Transverse colon (tissue), 4 donors: ENCODE data around the gene PKIG. TPM values are rescaled to one million over a fixed set of nuclear protein-coding genes. Genes with fewer than 3 reads are reported as not detected.
A peak's percentile ranks its signal among the peaks of the same experiment; 100 is the strongest.

Experiments
- DNase-seq: peaks from one replicate; pipeline ENCODE4 v3.0.0-alpha.2; 2019
- H3K27ac ChIP-seq, 4 donors: fragments of 200-600 bp; sonication (generic); 2 replicates each; pipeline ENCODE4 v1.5.1; 2016 to 2018; ENCODE audit warnings: inconsistent platforms in 4 of 4
- H3K27me3 ChIP-seq: fragments of 200-600 bp; sonication (generic); 2 replicates; pipeline ENCODE4 v1.5.1; 2017; ENCODE audit warnings: inconsistent platforms
- H3K36me3 ChIP-seq, 4 donors: fragments of 200-600 bp; sonication (generic); 2 replicates each; pipeline ENCODE4 v1.5.1; 2017 to 2019; ENCODE audit warnings: inconsistent platforms in 4 of 4
- H3K4me1 ChIP-seq, 4 donors: fragments of 200-600 bp; sonication (generic); 2 replicates each; pipeline ENCODE4 v1.5.1; 2017 to 2020; ENCODE audit warnings: inconsistent platforms in 4 of 4
- H3K4me3 ChIP-seq, 4 donors: fragments of 200-600 bp; sonication (generic); 1 replicate in 1 of 4; 2 replicates in 3 of 4; pipeline versions ENCODE4 v1.5.1 to v1.6.1; 2017 to 2019; ENCODE audit warnings: inconsistent platforms in 4 of 4
- H3K9me3 ChIP-seq, 2 donors: fragments of 200-600 bp; sonication (generic); 2 replicates each; pipeline ENCODE4 v1.5.1; 2017 to 2019; ENCODE audit warnings: inconsistent platforms in 2 of 2
- EP300 ChIP-seq: sonication (generic); formaldehyde crosslinking; IDR thresholded peaks from one replicate; pipeline ENCODE4 v1.6.1; 2017; ENCODE audit warnings: antibody characterized with exemption, low read depth
- POLR2A ChIP-seq: fragments of 450-650 bp; IDR thresholded peaks from one replicate; pipeline ENCODE4 v1.6.1; 2016; ENCODE audit warnings: antibody characterized with exemption, mild to moderate bottlenecking, moderate library complexity
- POLR2AphosphoS5 ChIP-seq, 3 donors: sonication (generic); formaldehyde crosslinking; IDR thresholded peaks; one replicate each; pipeline ENCODE4 v1.6.1; 2016; ENCODE audit warnings: antibody characterized with exemption in 3 of 3
- WGBS, 2 donors: methylation state at CpG; one replicate each; pipeline ENCODE4 v1.1.5; 2018; ENCODE audit warnings: low coverage in 1 of 2; 5-methylcytosine and 5-hydroxymethylcytosine counted together
- in situ Hi-C, 4 donors: fragments of 200-750 bp; cut with MboI; loops; one replicate each; pipeline versions ENCODE4 v1.15.0 to v1.15.1; 2017; ENCODE audit warnings: low sequenced_read_pairs in 3 of 4, low pct_ligation_motif_present in 1 of 4, low pct_unique_long_range_greater_than_20kb in 1 of 4
- intact Hi-C: fragments of 100-400 bp; cut with DNase I; formaldehyde crosslinking; loops from one replicate; pipeline ENCODE4 v1.15.1; 2023; ENCODE audit warnings: low total_unique reads
- total RNA-seq, 4 donors: library from RNA; depleted of rRNA; stranded (reverse); fragments of >200 nt; gene quantifications; one replicate each; pipeline ENCODE4 v1.1.0, GENCODE V29; 2016
- TF ChIP-seq, protein P1 (sequence below), 5 experiments: fragments of 200-600 bp in 3 of 5; fragments of 450-650 bp in 2 of 5; sonication (generic) in 3 of 5; IDR thresholded peaks; 1 replicate in 2 of 5; 2 replicates in 3 of 5; pipeline ENCODE4 v1.5.1; 2016 to 2017; ENCODE audit warnings: antibody characterized with exemption in 5 of 5, inconsistent platforms in 3 of 5, mild to moderate bottlenecking in 2 of 5, moderate library complexity in 1 of 5

PKIG gene
- total RNA-seq, 4 donors from 2014 or later = 40.8 to 106 (median 80.4) TPM

DNA sequence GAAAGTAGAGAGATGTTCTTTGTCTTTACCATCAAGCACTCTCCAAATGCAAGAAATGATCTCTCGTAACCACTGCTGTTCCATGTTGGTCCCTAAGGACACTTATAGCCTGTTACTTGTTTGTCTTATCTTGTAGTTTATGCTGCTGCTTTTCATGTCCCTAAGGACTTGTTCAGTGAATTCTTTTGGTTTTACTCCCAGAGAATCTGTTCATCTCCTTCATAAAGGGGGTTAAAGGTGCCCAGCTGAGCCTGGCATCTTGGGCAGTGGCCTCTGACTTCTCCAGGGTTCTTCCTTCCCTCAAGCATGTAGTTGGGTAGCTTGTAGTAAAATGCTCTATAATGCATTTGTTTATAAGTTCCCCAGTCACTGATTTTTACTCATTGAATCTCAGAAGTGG lies 864 bp upstream of the PKIG start:
- Histone ChIP-seq H3K4me3 (no peak overlapping the region), H3K9me3 (no peaks in the 10 kb centered on the region), H3K27ac (peak overlapping the region; percentile 80 to 87 (median 86)), H3K36me3 (no peaks in the 10 kb centered on the region), H3K27me3 (no peaks in the 10 kb centered on the region), H3K4me1 (peaks cover 9 to 57% (median 32%) of the 10 kb centered on the region in 4 donors)
- intact Hi-C loops (no loop called here), in situ Hi-C loops (no loop called here)
- TF ChIP-seq POLR2A (no peak), EP300 (no peak), POLR2AphosphoS5 (IDR thresholded peaks at IDR 0.05) (no peak)
- TF ChIP-seq, protein P1, sequence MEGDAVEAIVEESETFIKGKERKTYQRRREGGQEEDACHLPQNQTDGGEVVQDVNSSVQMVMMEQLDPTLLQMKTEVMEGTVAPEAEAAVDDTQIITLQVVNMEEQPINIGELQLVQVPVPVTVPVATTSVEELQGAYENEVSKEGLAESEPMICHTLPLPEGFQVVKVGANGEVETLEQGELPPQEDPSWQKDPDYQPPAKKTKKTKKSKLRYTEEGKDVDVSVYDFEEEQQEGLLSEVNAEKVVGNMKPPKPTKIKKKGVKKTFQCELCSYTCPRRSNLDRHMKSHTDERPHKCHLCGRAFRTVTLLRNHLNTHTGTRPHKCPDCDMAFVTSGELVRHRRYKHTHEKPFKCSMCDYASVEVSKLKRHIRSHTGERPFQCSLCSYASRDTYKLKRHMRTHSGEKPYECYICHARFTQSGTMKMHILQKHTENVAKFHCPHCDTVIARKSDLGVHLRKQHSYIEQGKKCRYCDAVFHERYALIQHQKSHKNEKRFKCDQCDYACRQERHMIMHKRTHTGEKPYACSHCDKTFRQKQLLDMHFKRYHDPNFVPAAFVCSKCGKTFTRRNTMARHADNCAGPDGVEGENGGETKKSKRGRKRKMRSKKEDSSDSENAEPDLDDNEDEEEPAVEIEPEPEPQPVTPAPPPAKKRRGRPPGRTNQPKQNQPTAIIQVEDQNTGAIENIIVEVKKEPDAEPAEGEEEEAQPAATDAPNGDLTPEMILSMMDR (IDR thresholded peaks at IDR 0.05) = no peak
- WGBS, 2 donors = 80 to 81% methylated on average over 1 of the region's 1 CpG
- no peak for DNase-seq

DNA sequence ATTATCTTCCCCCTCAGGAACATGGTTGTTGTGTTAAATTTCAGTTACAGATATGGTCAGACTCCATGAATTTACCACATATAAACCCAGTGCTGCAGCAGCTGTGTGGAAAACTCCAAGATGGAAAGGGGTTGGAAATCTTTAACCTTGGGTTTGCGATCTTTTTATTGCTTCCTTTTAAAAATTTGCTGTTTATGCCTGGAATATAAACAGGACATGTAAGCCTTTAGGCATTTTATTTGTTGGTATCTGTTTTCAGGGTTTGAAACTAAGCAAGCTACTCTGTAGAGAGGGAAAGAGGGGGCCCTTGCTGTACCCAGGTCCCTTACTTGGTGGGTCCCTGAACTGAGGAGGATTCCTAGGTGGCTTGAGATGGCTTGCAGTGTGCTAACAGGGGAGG lies 778 bp downstream of the PKIG start:
- intact Hi-C loops = no loop called here
- in situ Hi-C loops = no loop called here
- TF ChIP-seq POLR2AphosphoS5 (IDR thresholded peaks at IDR 0.05) (peak in 1 of 3 donors; percentile 36), EP300 (no peak), POLR2A (peak; percentile 6)
- Histone ChIP-seq H3K36me3 (no peaks in the 10 kb centered on the region), H3K9me3 (no peaks in the 10 kb centered on the region), H3K4me1 (peaks cover 14 to 61% (median 40%) of the 10 kb centered on the region in 4 donors), H3K27ac (peak overlapping the region; percentile 80 to 87 (median 86)), H3K4me3 (peak overlapping the region in 3 of 4 donors; percentile 13 to 45 (median 20)), H3K27me3 (no peaks in the 10 kb centered on the region)
- no peak for DNase-seq
- whole genome bisulfite sequencing, 2 donors = 14 to 16% methylated on average over 1 of the region's 1 CpG

DNA sequence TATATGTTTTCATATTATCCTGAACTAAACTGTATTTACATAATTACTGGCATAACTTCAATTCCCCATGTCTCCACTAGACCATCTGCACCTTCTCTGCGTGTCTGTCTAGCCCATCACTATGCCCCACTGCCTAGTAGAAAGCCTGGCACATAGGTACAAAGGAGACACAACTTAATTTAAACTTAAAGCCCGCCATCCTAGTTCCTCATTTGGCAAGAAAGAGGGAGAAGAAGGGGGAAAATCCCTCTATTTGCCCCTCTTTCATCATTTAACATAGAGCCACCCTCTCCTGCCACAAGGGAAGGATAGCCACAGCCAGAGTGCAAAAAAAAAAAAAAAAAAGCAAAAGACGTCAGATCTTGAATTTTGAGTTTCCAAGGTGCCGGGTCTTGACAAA lies 1.8 kb downstream of the PKIG start:
- Histone ChIP-seq H3K27me3 (no peaks in the 10 kb centered on the region), H3K4me3 (peak overlapping the region in 2 of 4 donors; percentile 13 to 45), H3K36me3 (no peaks in the 10 kb centered on the region), H3K27ac (peak overlapping the region; percentile 80 to 87 (median 86)), H3K4me1 (peaks cover 14 to 64% (median 40%) of the 10 kb centered on the region in 4 donors), H3K9me3 (no peaks in the 10 kb centered on the region)
- intact Hi-C loops = no loop called here
- 77 to 81% methylated on average over 4 of the region's 4 CpGs for WGBS, 2 donors
- TF ChIP-seq, protein P1 (IDR thresholded peaks at IDR 0.05) = no peak
- TF ChIP-seq POLR2AphosphoS5 (IDR thresholded peaks at IDR 0.05) (no peak), EP300 (no peak), POLR2A (no peak)
- no peak for DNase-seq
- in situ Hi-C loops = no loop called here

DNA sequence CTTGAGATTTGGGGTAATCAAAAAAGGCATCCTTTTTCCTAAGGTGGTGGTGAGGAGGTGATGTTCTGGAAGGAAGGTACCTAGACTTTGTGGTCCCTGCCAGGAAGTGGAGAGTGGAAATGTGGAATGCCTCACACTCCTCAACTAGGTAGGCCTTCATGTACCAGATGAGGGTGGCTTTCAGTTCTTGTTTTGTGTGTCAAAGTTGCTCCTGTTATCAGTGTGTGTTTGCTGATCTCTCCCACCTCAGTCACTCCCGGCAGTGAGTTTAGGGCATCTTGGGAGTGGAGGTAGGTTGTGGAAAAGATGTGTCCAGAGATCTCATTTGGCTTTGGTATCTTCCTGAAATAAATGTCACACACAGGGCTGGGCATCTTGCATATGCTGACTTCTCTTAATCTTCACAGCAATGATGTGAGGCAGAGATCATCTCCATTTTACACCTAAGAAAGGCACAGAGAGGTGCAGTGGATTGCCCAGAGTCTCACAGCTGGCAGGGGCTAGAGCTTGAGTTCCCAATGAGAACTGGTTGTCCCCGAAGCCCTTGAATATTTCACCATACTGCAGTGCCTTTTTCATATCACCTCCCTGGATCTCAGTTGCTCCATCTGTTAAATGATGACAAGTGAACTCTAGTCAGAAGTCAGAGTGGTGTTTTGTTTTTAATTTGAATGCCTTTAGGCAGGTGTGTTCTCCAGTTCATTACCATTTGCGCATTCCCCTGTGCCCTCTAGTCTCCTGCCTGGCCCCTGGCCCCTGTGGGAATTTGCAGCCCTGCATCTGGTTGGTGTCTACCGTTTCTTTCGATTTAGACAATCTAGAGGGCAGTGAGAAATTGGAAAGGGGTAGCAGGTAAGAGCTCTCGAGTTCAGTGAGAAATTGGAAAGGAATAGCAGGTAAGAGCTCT lies 2.9 kb downstream of the PKIG start:
- no peaks in the 10 kb centered on the region for H3K9me3 ChIP-seq
- H3K27me3 ChIP-seq = no peaks in the 10 kb centered on the region
- no peak for DNase-seq
- H3K27ac ChIP-seq = peak overlapping the region; percentile 80 to 87 (median 86)
- no peak for TF ChIP-seq POLR2AphosphoS5 (IDR thresholded peaks at IDR 0.05)
- no peak for TF ChIP-seq EP300
- TF ChIP-seq, protein P1 (IDR thresholded peaks at IDR 0.05) = no peak
- no peak for TF ChIP-seq POLR2A
- H3K4me3 ChIP-seq = no peak overlapping the region
- 70 to 83% methylated on average over 3 to 6 of the region's 6 CpGs for WGBS, 2 donors
- H3K36me3 ChIP-seq = no peaks in the 10 kb centered on the region
- in situ Hi-C loops (no loop called here), intact Hi-C loops (no loop called here)
- peaks cover 14 to 57% (median 38%) of the 10 kb centered on the region in 4 donors for H3K4me1 ChIP-seq
